ENCODE data around the gene PPOX.
A peak's percentile ranks its signal among the peaks of the same experiment; 100 is the strongest.

The PPOX gene

GRCh38 chr1:161196521-161197451, 30.6 kb downstream of the PPOX start:
- DNase-seq (ENCODE audit: low read depth in 3 of 3, low spot score in 1 of 3), result no peak

- no peak for DNase-seq (ENCODE audit: low read depth in 3 of 3, low spot score in 1 of 3)
Measured at GRCh38 chr1:161197560-161198193, 31.5 kb downstream of the PPOX start.

GRCh38 chr1:161198194-161198896, 32.1 kb downstream of the PPOX start:
- DNase-seq (ENCODE audit: low read depth in 3 of 3, low spot score in 1 of 3), result no peak

- no peak for DNase-seq (ENCODE audit: low read depth in 3 of 3, low spot score in 1 of 3)
Measured at GRCh38 chr1:161198897-161199431, 32.7 kb downstream of the PPOX start, which contains the start of gene ADAMTS4. Gene ADAMTS4 (minus strand): TSS chr1:161199054. CDS start chr1:161198627, 427 bp downstream.

GRCh38 chr1:161199506-161200139, 33.4 kb downstream of the PPOX start:
- no peak for DNase-seq (ENCODE audit: low read depth in 3 of 3, low spot score in 1 of 3)

- DNase-seq (ENCODE audit: low read depth in 3 of 3, low spot score in 1 of 3), result no peak
Measured at GRCh38 chr1:161200421-161200991, 34.3 kb downstream of the PPOX start.

- no peak for DNase-seq (ENCODE audit: low read depth in 3 of 3, low spot score in 1 of 3)
Measured at GRCh38 chr1:161200992-161201835, 35.0 kb downstream of the PPOX start.

GRCh38 chr1:161201836-161202712, 35.8 kb downstream of the PPOX start, which contains the start of gene NDUFS2:
Gene NDUFS2 (plus strand): TSS chr1:161202367. CDS start chr1:161202386, 19 bp downstream.
- DNase-seq (ENCODE audit: low read depth in 3 of 3, low spot score in 1 of 3), result peak; percentile 76 to 93 (median 89)

GRCh38 chr1:161206411-161207140, 40.4 kb downstream of the PPOX start:
- no peak for DNase-seq (ENCODE audit: low read depth in 3 of 3, low spot score in 1 of 3)

- no peak for DNase-seq (ENCODE audit: low read depth in 3 of 3, low spot score in 1 of 3)
Measured at GRCh38 chr1:161207173-161207572, 40.9 kb downstream of the PPOX start.

GRCh38 chr1:161209790-161210409, 43.7 kb downstream of the PPOX start:
- DNase-seq (ENCODE audit: low read depth in 3 of 3, low spot score in 1 of 3), result peak in 2 of 3 donors; percentile 24 to 44

- no peak for DNase-seq (ENCODE audit: low read depth in 3 of 3, low spot score in 1 of 3)
Measured at GRCh38 chr1:161214369-161214768, 48.1 kb downstream of the PPOX start.

GRCh38 chr1:161215076-161215475, 48.9 kb downstream of the PPOX start, which contains the start of gene FCER1G:
Gene FCER1G (plus strand): TSS chr1:161215295. CDS start chr1:161215322, 27 bp downstream.
- DNase-seq (ENCODE audit: low read depth in 3 of 3, low spot score in 1 of 3), result no peak

- no peak for DNase-seq (ENCODE audit: low read depth in 3 of 3, low spot score in 1 of 3)
Measured at GRCh38 chr1:161216945-161217712, 50.9 kb downstream of the PPOX start.

GRCh38 chr1:161217831-161218230, 51.6 kb downstream of the PPOX start:
- no peak for DNase-seq (ENCODE audit: low read depth in 3 of 3, low spot score in 1 of 3)

- DNase-seq (ENCODE audit: low read depth in 3 of 3, low spot score in 1 of 3), result no peak
Measured at GRCh38 chr1:161218301-161219077, 52.3 kb downstream of the PPOX start.
